Muscle of leg (tissue), 16 donors: ENCODE data around the gene APBA1. TPM values are rescaled to one million over a fixed set of nuclear protein-coding genes. Genes with fewer than 3 reads are reported as not detected.

Experiments
- DNase-seq: peaks from one replicate; pipeline ENCODE4 v3.0.0; 2013
- H3K27ac ChIP-seq: one replicate; pipeline ENCODE4 v1.5.1; 2013; ENCODE audit warnings: mild to moderate bottlenecking, low read length, control low read depth
- H3K27me3 ChIP-seq: one replicate; pipeline ENCODE4 v1.6.1; 2013; ENCODE audit warnings: low read length; ENCODE audit not compliant: control insufficient read depth, insufficient read depth
- H3K36me3 ChIP-seq: one replicate; pipeline ENCODE4 v1.6.1; 2013; ENCODE audit warnings: low read length; ENCODE audit not compliant: control insufficient read depth, insufficient read depth
- H3K4me1 ChIP-seq: one replicate; pipeline ENCODE4 v1.6.1; 2013; ENCODE audit warnings: low read length; ENCODE audit not compliant: control insufficient read depth, insufficient read depth
- H3K4me3 ChIP-seq: one replicate; pipeline ENCODE4 v1.5.1; 2013; ENCODE audit warnings: low read length, control low read depth
- H3K9me3 ChIP-seq: replicated peaks from 2 replicates; pipeline ENCODE4 v1.6.1; 2013; ENCODE audit warnings: low read depth, low read length; ENCODE audit not compliant: control insufficient read depth
- WGBS: methylation state at CpG from one replicate; pipeline ENCODE4 v1.1.5; 2013; ENCODE audit warnings: missing lambda C conversion rate; ENCODE audit not compliant: insufficient coverage; 5-methylcytosine and 5-hydroxymethylcytosine counted together
- long read RNA-seq, 11 donors: transcript quantifications; one replicate each; lab custom pipeline, GENCODE V29; 2026
- polyA plus RNA-seq, 8 donors: library from polyadenylated mRNA; unstranded; fragments of 120-200 nt; gene quantifications; one replicate each; pipeline versions ENCODE4 v1.2.1 to v1.2.3, GENCODE V29; 2013; ENCODE audit warnings: inconsistent platforms in 1 of 8, low replicate concordance in 1 of 8; ENCODE audit not compliant: insufficient read length in 8 of 8, insufficient read depth in 1 of 8
- total RNA-seq: library from RNA; stranded (reverse); fragments of 120-200 nt; gene quantifications from one replicate; pipeline ENCODE4 v1.2.4, GENCODE V29; 2013

Gene APBA1
- total RNA-seq, result 7.8 TPM
- polyA plus RNA-seq, result 10 to 100 TPM in 2 of 8 donors, 1 to 10 TPM in 6; 5.3 to 13.3 (median 7.7) TPM
- long read RNA-seq, donor 1, full-length matches to known transcripts, result 1 of 1 reads
- long read RNA-seq, donor 1, partial matches to known transcripts, result 0 of 1 reads
- long read RNA-seq, donor 1, other reads (novel, unspliced or antisense), result 0 of 1 reads
- long read RNA-seq, donor 2, result 0 reads
- long read RNA-seq, donor 3, partial matches to known transcripts, result 18 of 18 reads
- long read RNA-seq, donor 3, other reads (novel, unspliced or antisense), result 0 of 18 reads
- long read RNA-seq, donor 4, result 0 reads
- long read RNA-seq, donor 5, result 0 reads
- long read RNA-seq, donor 6, full-length matches to known transcripts, result 1 of 1 reads
- long read RNA-seq, donor 6, partial matches to known transcripts, result 0 of 1 reads
- long read RNA-seq, donor 6, other reads (novel, unspliced or antisense), result 0 of 1 reads
- long read RNA-seq, donor 7, result 0 reads
- long read RNA-seq, donor 8, result 0 reads
- long read RNA-seq, donor 9, result 0 reads
- long read RNA-seq, donor 10, full-length matches to known transcripts, result 2 of 2 reads
- long read RNA-seq, donor 10, partial matches to known transcripts, result 0 of 2 reads
- long read RNA-seq, donor 10, other reads (novel, unspliced or antisense), result 0 of 2 reads
- long read RNA-seq, donor 11, partial matches to known transcripts, result 8 of 8 reads
- long read RNA-seq, donor 11, other reads (novel, unspliced or antisense), result 0 of 8 reads

- no peaks in the 10 kb centered on the region for H3K36me3 ChIP-seq
- under 1% methylated on average over 91 of the region's 92 CpGs for WGBS
- peaks cover 10% of the 10 kb centered on the region for H3K27me3 ChIP-seq
- no peaks in the 10 kb centered on the region for H3K9me3 ChIP-seq
- H3K4me1 ChIP-seq, result peaks cover 17% of the 10 kb centered on the region
- DNase-seq, result peak; percentile 96
- H3K4me3 ChIP-seq, result peak within 1 kb of the TSS; percentile 79
- H3K27ac ChIP-seq, result peak within 1 kb of the TSS; percentile 90
These were observed at the start of gene APBA1 for GRCh38 chr9:69671879-69672595. TSS of gene APBA1 (minus strand) at chr9:69672371.

GRCh38 chr9:69719983-69720382, 47.8 kb upstream of the APBA1 start:
- no peaks in the 10 kb centered on the region for H3K4me1 ChIP-seq
- no peak for DNase-seq
- H3K27me3 ChIP-seq, result no peaks in the 10 kb centered on the region
- no CpG with 5 or more reads among the region's 2 CpGs for WGBS
- H3K36me3 ChIP-seq, result peaks cover 17% of the 10 kb centered on the region
- no peaks in the 10 kb centered on the region for H3K9me3 ChIP-seq
- no peak overlapping the region for H3K27ac ChIP-seq
- H3K4me3 ChIP-seq, result no peak overlapping the region

- WGBS, result no CpG with 5 or more reads among the region's 3 CpGs
These were observed 47.2 kb upstream of the APBA1 start for GRCh38 chr9:69719367-69719766.

GRCh38 chr9:69718218-69718617, 46.0 kb upstream of the APBA1 start:
- H3K4me3 ChIP-seq, result no peak overlapping the region
- 91% methylated on average over 4 of the region's 6 CpGs for WGBS
- H3K4me1 ChIP-seq, result no peaks in the 10 kb centered on the region
- peaks cover 14% of the 10 kb centered on the region for H3K36me3 ChIP-seq
- no peaks in the 10 kb centered on the region for H3K9me3 ChIP-seq
- DNase-seq, result no peak
- H3K27ac ChIP-seq, result no peak overlapping the region
- no peaks in the 10 kb centered on the region for H3K27me3 ChIP-seq

More at GRCh38 chr9:69719367-69719766, 47.2 kb upstream of the APBA1 start:
- no peak for DNase-seq
- Histone ChIP-seq H3K27me3 (no peaks in the 10 kb centered on the region), H3K27ac (no peak overlapping the region), H3K4me1 (no peaks in the 10 kb centered on the region), H3K36me3 (peaks cover 17% of the 10 kb centered on the region), H3K9me3 (no peaks in the 10 kb centered on the region), H3K4me3 (no peak overlapping the region)

- H3K4me1 ChIP-seq, result no peaks in the 10 kb centered on the region
- no peaks in the 10 kb centered on the region for H3K9me3 ChIP-seq
- no CpG with 5 or more reads among the region's 1 CpG for WGBS
- peaks cover 7% of the 10 kb centered on the region for H3K36me3 ChIP-seq
- no peak overlapping the region for H3K27ac ChIP-seq
- no peak overlapping the region for H3K4me3 ChIP-seq
- H3K27me3 ChIP-seq, result no peaks in the 10 kb centered on the region
- DNase-seq, result no peak
These were observed 43.7 kb upstream of the APBA1 start for GRCh38 chr9:69715825-69716224.

- Histone ChIP-seq H3K27ac (no peak overlapping the region), H3K36me3 (peaks cover 7% of the 10 kb centered on the region), H3K4me3 (no peak overlapping the region), H3K4me1 (no peaks in the 10 kb centered on the region), H3K9me3 (no peaks in the 10 kb centered on the region), H3K27me3 (no peaks in the 10 kb centered on the region)
- DNase-seq, result no peak
- no CpG with 5 or more reads among the region's 3 CpGs for WGBS
These were observed 42.9 kb upstream of the APBA1 start for GRCh38 chr9:69715096-69715495.

GRCh38 chr9:69697475-69697874, 25.3 kb upstream of the APBA1 start:
- peaks cover 18% of the 10 kb centered on the region for H3K9me3 ChIP-seq
- H3K27me3 ChIP-seq, result no peaks in the 10 kb centered on the region
- H3K36me3 ChIP-seq, result no peaks in the 10 kb centered on the region
- H3K4me3 ChIP-seq, result no peak overlapping the region
- H3K4me1 ChIP-seq, result no peaks in the 10 kb centered on the region
- no peak overlapping the region for H3K27ac ChIP-seq
- WGBS, result 100% methylated on average over 1 of the region's 2 CpGs
- no peak for DNase-seq

- WGBS, result no CpG with 5 or more reads among the region's 2 CpGs
- peaks cover 15% of the 10 kb centered on the region for H3K9me3 ChIP-seq
- no peaks in the 10 kb centered on the region for H3K4me1 ChIP-seq
- H3K36me3 ChIP-seq, result no peaks in the 10 kb centered on the region
- no peak overlapping the region for H3K27ac ChIP-seq
- H3K4me3 ChIP-seq, result no peak overlapping the region
- DNase-seq, result no peak
- H3K27me3 ChIP-seq, result no peaks in the 10 kb centered on the region
These were observed 24.6 kb upstream of the APBA1 start for GRCh38 chr9:69696802-69697201.

GRCh38 chr9:69689991-69690538, 17.9 kb upstream of the APBA1 start:
- H3K27ac ChIP-seq, result no peak overlapping the region
- H3K36me3 ChIP-seq, result no peaks in the 10 kb centered on the region
- DNase-seq, result no peak
- H3K4me1 ChIP-seq, result no peaks in the 10 kb centered on the region
- H3K27me3 ChIP-seq, result no peaks in the 10 kb centered on the region
- H3K4me3 ChIP-seq, result no peak overlapping the region
- H3K9me3 ChIP-seq, result no peaks in the 10 kb centered on the region
- no CpG with 5 or more reads among the region's 2 CpGs for WGBS

- no peaks in the 10 kb centered on the region for H3K4me1 ChIP-seq
- H3K9me3 ChIP-seq, result no peaks in the 10 kb centered on the region
- no peaks in the 10 kb centered on the region for H3K36me3 ChIP-seq
- no peak overlapping the region for H3K4me3 ChIP-seq
- no CpG with 5 or more reads among the region's 5 CpGs for whole genome bisulfite sequencing
- no peak for DNase-seq
- H3K27ac ChIP-seq, result no peak overlapping the region
- H3K27me3 ChIP-seq, result no peaks in the 10 kb centered on the region
These were observed 11.8 kb upstream of the APBA1 start for GRCh38 chr9:69683927-69684326.
